B cell (primary cell): ENCODE measurements around the gene CCDC121. TPM values are rescaled to one million over a fixed set of nuclear protein-coding genes. Genes with fewer than 3 reads are reported as not detected.
"Not testable (repeated sequence)": the region's sequence is repeated elsewhere in the genome, so short reads cannot be mapped to it uniquely, and the experiment has no call there.

Source experiments
- ATAC-seq: fragments of 200-7000 bp; cut with Tn5 transposase; one replicate; pipeline ENCODE4 v1.10.0; 2021; ENCODE audit warnings: low read depth, mild to moderate bottlenecking, moderate number of reproducible peaks, moderate library complexity
- CTCF ChIA-PET: fragments of 350-600 bp; sonication (Branson Sonifier 250); formaldehyde crosslinking; loops from one replicate; lab custom pipeline; 2021; ENCODE audit warnings: antibody characterized with exemption, inconsistent platforms; lab: Charles Lee
- POLR2A ChIA-PET: fragments of 350-600 bp; sonication (Branson Sonifier 250); formaldehyde crosslinking; loops from one replicate; lab custom pipeline; 2021; ENCODE audit warnings: antibody characterized with exemption; lab: Charles Lee
- DNase-seq: peaks from one replicate; pipeline ENCODE4 v3.0.0; 2013
- H2AFZ ChIP-seq: 2 replicates; pipeline ENCODE4 v1.6.1; 2012; ENCODE audit warnings: mild to moderate bottlenecking, low read depth, low read length; ENCODE audit not compliant: insufficient read depth, poor library complexity, severe bottlenecking
- H3K27ac ChIP-seq, 2 donors: 1 replicate in 1 of 2; 2 replicates in 1 of 2; pipeline ENCODE4 v1.5.1; 2012 to 2013; ENCODE audit warnings: low read length in 2 of 2, mild to moderate bottlenecking in 2 of 2, moderate library complexity in 1 of 2
- H3K27me3 ChIP-seq, 4 experiments: fragments of 200-600 bp in 1 of 4; sonication (generic) in 1 of 4; replicated peaks in 1 of 4; 1 replicate in 2 of 4; 2 replicates in 2 of 4; pipeline versions ENCODE4 v1.6.1 to v1.7.0; 2013 to 2016; ENCODE audit warnings: low read length in 3 of 4, mild to moderate bottlenecking in 2 of 4, mixed read lengths in 1 of 4, moderate library complexity in 1 of 4; ENCODE audit not compliant: insufficient read depth in 4 of 4, control insufficient read depth in 3 of 4; ENCODE audit errors: control extremely low read depth in 1 of 4
- H3K36me3 ChIP-seq, 2 experiments: replicated peaks in 1 of 2; 1 replicate in 1 of 2; 2 replicates in 1 of 2; pipeline versions ENCODE4 v1.6.1 to v1.7.1; 2013; ENCODE audit warnings: low read length in 1 of 2; ENCODE audit not compliant: insufficient read depth in 2 of 2, control insufficient read depth in 1 of 2; ENCODE audit errors: control extremely low read depth in 1 of 2, extremely low read depth in 1 of 2
- H3K4me1 ChIP-seq, 2 donors: fragments of 200-600 bp in 1 of 2; sonication (generic) in 1 of 2; 1 replicate in 1 of 2; 2 replicates in 1 of 2; pipeline versions ENCODE4 v1.5.1 to v1.6.1; 2013 to 2017; ENCODE audit warnings: low read length in 2 of 2; ENCODE audit not compliant: control insufficient read depth in 2 of 2, insufficient read depth in 2 of 2
- H3K4me2 ChIP-seq: replicated peaks from 2 replicates; pipeline ENCODE3; 2012; ENCODE audit warnings: mild to moderate bottlenecking, low read depth, low read length; ENCODE audit not compliant: poor library complexity, severe bottlenecking
- H3K4me3 ChIP-seq, 5 experiments: fragments of 200-600 bp in 1 of 5; sonication (generic) in 1 of 5; 1 replicate in 3 of 5; 2 replicates in 2 of 5; pipeline versions ENCODE4 v1.5.1 to v1.7.0; 2011 to 2016; ENCODE audit warnings: low read length in 4 of 5, mild to moderate bottlenecking in 4 of 5, low read depth in 2 of 5, control low read depth in 1 of 5, moderate library complexity in 1 of 5; ENCODE audit not compliant: insufficient read depth in 1 of 5; ENCODE audit errors: control extremely low read depth in 1 of 5, extremely low read depth in 1 of 5
- H3K79me2 ChIP-seq: fragments of 200-600 bp; sonication (generic); one replicate; pipeline ENCODE4 v1.6.0; 2016; ENCODE audit warnings: low read length; ENCODE audit not compliant: control insufficient read depth, insufficient read depth
- H3K9ac ChIP-seq: fragments of 200-600 bp; sonication (generic); 2 replicates; pipeline ENCODE4 v1.6.1; 2017; ENCODE audit warnings: mild to moderate bottlenecking, low read length, moderate library complexity
- H3K9me3 ChIP-seq, 3 donors: one replicate each; pipeline versions ENCODE4 v1.6.1 to v1.7.1; 2013; ENCODE audit warnings: low read length in 2 of 3; ENCODE audit not compliant: control insufficient read depth in 2 of 3, insufficient read depth in 1 of 3; ENCODE audit errors: control extremely low read depth in 1 of 3
- H4K20me1 ChIP-seq: 2 replicates; pipeline ENCODE4 v1.6.0; 2012; ENCODE audit warnings: mild to moderate bottlenecking, low read length; ENCODE audit not compliant: insufficient read depth, control insufficient read depth, poor library complexity, severe bottlenecking
- H3K27ac Mint-ChIP-seq: one replicate; pipeline ENCODE4 v1.8.0; 2021; ENCODE audit warnings: mixed read lengths
- H3K27me3 Mint-ChIP-seq: one replicate; pipeline ENCODE4 v1.8.0; 2021; ENCODE audit warnings: mixed read lengths
- H3K4me1 Mint-ChIP-seq: one replicate; pipeline ENCODE4 v1.8.0; 2021; ENCODE audit warnings: mixed read lengths
- H3K4me3 Mint-ChIP-seq: one replicate; pipeline ENCODE4 v1.8.0; 2021; ENCODE audit warnings: mixed read lengths
- H3K9me3 Mint-ChIP-seq: one replicate; pipeline ENCODE4 v1.8.0; 2022; ENCODE audit warnings: mixed read lengths; ENCODE audit not compliant: insufficient read depth
- EZH2 ChIP-seq: IDR thresholded peaks from 2 replicates; pipeline ENCODE4 v1.6.1; 2012; ENCODE audit warnings: borderline replicate concordance, low read depth, mild to moderate bottlenecking, moderate library complexity, low read length; ENCODE audit not compliant: insufficient read depth, poor library complexity, severe bottlenecking
- WGBS: methylation state at CpG from one replicate; pipeline ENCODE4 v1.1.5; 2013; ENCODE audit warnings: missing lambda C conversion rate; ENCODE audit not compliant: insufficient coverage; 5-methylcytosine and 5-hydroxymethylcytosine counted together
- intact Hi-C: fragments of 100-400 bp; cut with micrococcal nuclease; formaldehyde crosslinking; loops from one replicate; pipeline ENCODE4 v1.10.0; 2022
- polyA plus RNA-seq: library from polyadenylated mRNA; depleted of rRNA; stranded (reverse); fragments of >200 nt; gene quantifications from 2 replicates; pipeline ENCODE4 v1.2.3, GENCODE V29; 2012
- total RNA-seq, 2 donors: library from RNA; stranded (reverse); fragments of 120-200 nt in 1 of 2; gene quantifications; 1 replicate in 1 of 2; 2 replicates in 1 of 2; pipeline versions ENCODE4 v1.2.3 to v1.2.4, GENCODE V29; 2013 to 2022

CCDC121 gene
- total and polyA plus RNA-seq, 2 donors (not counting 1 experiment from before 2014, with no cell fraction given), result 0.95 to 2.2 TPM

- Histone ChIP-seq H3K9me3 (peaks cover 2 to 40% (median 20%) of the 10 kb centered on the region in 3 donors), H3K27me3 (no peaks in the 10 kb centered on the region), H3K36me3 (peaks cover 8 to 55% of the 10 kb centered on the region in 2 experiments), H4K20me1 (peaks cover 89% of the 10 kb centered on the region), H3K4me2 (no peak overlapping the region), H3K4me3 (no peak overlapping the region), H3K4me1 (no peaks in the 10 kb centered on the region), H2AFZ (no peak overlapping the region), H3K9ac (no peak overlapping the region), H3K79me2 (peaks cover 92% of the 10 kb centered on the region), H3K27ac (no peak overlapping the region)
- ChIA-PET POLR2A (no interaction called here), CTCF (interaction anchor here (0.9 kb wide), 1 partner anchor 809 kb away, joined by 4 read pairs; no protein-coding TSS in a partner anchor)
- DNase-seq (no peak), ATAC-seq (no peak)
- Mint-ChIP-seq H3K9me3 (peaks cover 2% of the 10 kb centered on the region), H3K4me1 (peaks cover 22% of the 10 kb centered on the region), H3K27ac (no peak overlapping the region), H3K4me3 (no peak overlapping the region), H3K27me3 (no peaks in the 10 kb centered on the region)
- TF ChIP-seq EZH2, result no peak
- intact Hi-C loops, result no loop called here
- WGBS, result no CpG with 5 or more reads among the region's 1 CpG
Observed at GRCh38 chr2:27596627-27597026, 32.2 kb downstream of the CCDC121 start.

GRCh38 chr2:27595412-27595811, 33.4 kb downstream of the CCDC121 start:
- peaks cover 97% of the 10 kb centered on the region for H3K79me2 ChIP-seq
- CTCF ChIA-PET, result interaction anchor here (0.9 kb wide), 1 partner anchor 810 kb away, joined by 4 read pairs; no protein-coding TSS in a partner anchor
- WGBS, result 97% methylated on average over 7 of the region's 9 CpGs
- H3K9ac ChIP-seq, H3K4me3 ChIP-seq, H3K4me1 ChIP-seq, H3K27me3 Mint-ChIP-seq, intact Hi-C loops, ATAC-seq, H2AFZ ChIP-seq, H3K4me3 Mint-ChIP-seq, H3K9me3 Mint-ChIP-seq, H3K4me2 ChIP-seq, H3K27ac Mint-ChIP-seq, DNase-seq, POLR2A ChIA-PET, H3K27me3 ChIP-seq, H3K27ac ChIP-seq: not testable (repeated sequence)
- H3K36me3 ChIP-seq, result peaks cover 7 to 45% of the 10 kb centered on the region in 2 experiments
- peaks cover 22% of the 10 kb centered on the region for H3K4me1 Mint-ChIP-seq
- H3K9me3 ChIP-seq, result peaks cover 6 to 50% (median 29%) of the 10 kb centered on the region in 3 donors
- H4K20me1 ChIP-seq, result peaks cover 90% of the 10 kb centered on the region

GRCh38 chr2:27594020-27594703, 34.6 kb downstream of the CCDC121 start:
- H3K4me1 ChIP-seq, CTCF ChIA-PET, intact Hi-C loops, H3K27ac ChIP-seq, H3K27me3 ChIP-seq, H3K9me3 Mint-ChIP-seq, H3K27ac Mint-ChIP-seq, H3K4me3 ChIP-seq, POLR2A ChIA-PET, H3K4me2 ChIP-seq, ATAC-seq, H3K27me3 Mint-ChIP-seq, DNase-seq, H3K4me3 Mint-ChIP-seq, H3K9ac ChIP-seq, H2AFZ ChIP-seq: not testable (repeated sequence)
- H3K79me2 ChIP-seq, result peaks cover 99% of the 10 kb centered on the region
- peaks cover 10 to 51% (median 39%) of the 10 kb centered on the region in 3 donors for H3K9me3 ChIP-seq
- WGBS, result 99% methylated on average over 44 of the region's 45 CpGs
- peaks cover 83% of the 10 kb centered on the region for H4K20me1 ChIP-seq
- peaks cover 20% of the 10 kb centered on the region for H3K4me1 Mint-ChIP-seq
- H3K36me3 ChIP-seq, result peaks cover 7 to 33% of the 10 kb centered on the region in 2 experiments
